GM06990 (cell line): ENCODE data around the gene FTL.

Experiments
- DNase-seq: peaks from one replicate; pipeline ENCODE4 v3.0.0-alpha.2; 2011; ENCODE audit not compliant: insufficient read length; ENCODE audit errors: extremely low read depth
- H3K27me3 ChIP-seq: replicated peaks from 2 replicates; pipeline ENCODE4 v1.6.0; 2011; ENCODE audit warnings: low read length; ENCODE audit not compliant: control insufficient read depth, insufficient read depth
- H3K36me3 ChIP-seq: 2 replicates; pipeline ENCODE4 v1.5.1; 2011; ENCODE audit warnings: low read length; ENCODE audit not compliant: control insufficient read depth, insufficient read depth
- H3K4me3 ChIP-seq: replicated peaks from 2 replicates; pipeline ENCODE4 v1.5.1; 2011; ENCODE audit warnings: low read depth, mild to moderate bottlenecking, control low read depth, low read length
- TF ChIP-seq, protein P1 (sequence below): IDR thresholded peaks from 2 replicates; pipeline ENCODE4 v1.5.1; 2011; ENCODE audit warnings: low read length, control low read depth, mild to moderate bottlenecking, inconsistent platforms; ENCODE audit not compliant: insufficient read depth, poor library complexity, severe bottlenecking

Gene FTL

GRCh38 chr19:49016067-49016839, 51.1 kb downstream of the FTL start:
- peaks cover 16% of the 10 kb centered on the region for H3K36me3 ChIP-seq
- no peak for DNase-seq
- no peak overlapping the region for H3K4me3 ChIP-seq
- no peaks in the 10 kb centered on the region for H3K27me3 ChIP-seq
- TF ChIP-seq, protein P1, sequence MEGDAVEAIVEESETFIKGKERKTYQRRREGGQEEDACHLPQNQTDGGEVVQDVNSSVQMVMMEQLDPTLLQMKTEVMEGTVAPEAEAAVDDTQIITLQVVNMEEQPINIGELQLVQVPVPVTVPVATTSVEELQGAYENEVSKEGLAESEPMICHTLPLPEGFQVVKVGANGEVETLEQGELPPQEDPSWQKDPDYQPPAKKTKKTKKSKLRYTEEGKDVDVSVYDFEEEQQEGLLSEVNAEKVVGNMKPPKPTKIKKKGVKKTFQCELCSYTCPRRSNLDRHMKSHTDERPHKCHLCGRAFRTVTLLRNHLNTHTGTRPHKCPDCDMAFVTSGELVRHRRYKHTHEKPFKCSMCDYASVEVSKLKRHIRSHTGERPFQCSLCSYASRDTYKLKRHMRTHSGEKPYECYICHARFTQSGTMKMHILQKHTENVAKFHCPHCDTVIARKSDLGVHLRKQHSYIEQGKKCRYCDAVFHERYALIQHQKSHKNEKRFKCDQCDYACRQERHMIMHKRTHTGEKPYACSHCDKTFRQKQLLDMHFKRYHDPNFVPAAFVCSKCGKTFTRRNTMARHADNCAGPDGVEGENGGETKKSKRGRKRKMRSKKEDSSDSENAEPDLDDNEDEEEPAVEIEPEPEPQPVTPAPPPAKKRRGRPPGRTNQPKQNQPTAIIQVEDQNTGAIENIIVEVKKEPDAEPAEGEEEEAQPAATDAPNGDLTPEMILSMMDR: no peak
